K562 (cell line): ENCODE results near the gene NDUFA13.

Experiments used
- ARID4B ChIP-seq: sonication (generic); formaldehyde crosslinking; IDR thresholded peaks from 2 replicates; pipeline ENCODE4 v1.8.0; 2022; ENCODE audit warnings: mild to moderate bottlenecking, missing genetic modification reagents
- CTCF ChIP-seq, 3 experiments: IDR thresholded peaks in 2 of 3; conservative IDR thresholded peaks in 1 of 3; 2 replicates each; pipeline ENCODE4 v1.5.1; 2011 to 2012; ENCODE audit warnings: low read length in 3 of 3, mild to moderate bottlenecking in 3 of 3, control low read depth in 2 of 3, improper control_type of control experiment in 1 of 3, inconsistent platforms in 1 of 3, low read depth in 1 of 3, mixed read lengths in 1 of 3, moderate library complexity in 1 of 3; ENCODE audit not compliant: insufficient read depth in 2 of 3
- FOXO4 ChIP-seq: fragments of 450-650 bp; formaldehyde crosslinking; IDR thresholded peaks from 2 replicates; pipeline ENCODE4 v1.4.0; 2020; ENCODE audit warnings: mild to moderate bottlenecking, moderate library complexity
- GABPA ChIP-seq: fragments of 200-800 bp; sonication (Bioruptor generic); conservative IDR thresholded peaks from 2 replicates; pipeline ENCODE4 v1.6.1; 2016; ENCODE audit warnings: low read depth, missing genetic modification characterization, missing compliant biosample characterization
- MAX ChIP-seq: sonication (generic); formaldehyde crosslinking; IDR thresholded peaks from 2 replicates; pipeline ENCODE4 v1.9.0; 2022; ENCODE audit warnings: mild to moderate bottlenecking, missing genetic modification reagents
- NFYB ChIP-seq: IDR thresholded peaks from 2 replicates; pipeline ENCODE4 v1.6.1; 2011; ENCODE audit warnings: mild to moderate bottlenecking, moderate library complexity; ENCODE audit not compliant: insufficient read length; ENCODE audit errors: extremely low read depth
- PTBP1 ChIP-seq: fragments of 200-400 bp; formaldehyde crosslinking; IDR thresholded peaks from 2 replicates; pipeline ENCODE4 v1.6.1; 2017; ENCODE audit warnings: low read depth, low read length
- REST ChIP-seq, 2 experiments: fragments of 450-650 bp; formaldehyde crosslinking in 1 of 2; IDR thresholded peaks; 2 replicates each; pipeline versions ENCODE4 v1.4.0 to v1.6.1; 2014 to 2020; ENCODE audit warnings: mild to moderate bottlenecking in 2 of 2, borderline replicate concordance in 1 of 2, low read depth in 1 of 2
- SMAD3 ChIP-seq: fragments of 450-650 bp; formaldehyde crosslinking; conservative IDR thresholded peaks from 2 replicates; pipeline ENCODE4 v1.4.0; 2020; ENCODE audit warnings: mild to moderate bottlenecking
- USF2 ChIP-seq: sonication (generic); formaldehyde crosslinking; IDR thresholded peaks from 2 replicates; pipeline ENCODE4 v1.5.0; 2020; ENCODE audit warnings: missing genetic modification reagents
- ZNF324 ChIP-seq: fragments of 250-450 bp; sonication (Bioruptor Pico); IDR thresholded peaks from 2 replicates; pipeline ENCODE4 v1.4.0; 2020; ENCODE audit warnings: mild to moderate bottlenecking

GRCh38 chr19:19485998-19486290 is 30.1 kb upstream of the NDUFA13 start:
- TF ChIP-seq SMAD3 (CRISPR knock-in tag) (no peak), GABPA (tag) (no peak), PTBP1 (no peak), NFYB (no peak), MAX (CRISPR knock-in tag) (no peak), CTCF (IDR thresholded peaks at IDR 0.05 in 2 of 3, conservative IDR thresholded peaks at IDR 0.05 in 1 of 3; ENCODE audit: insufficient read depth in 2 of 3, low read depth in 1 of 3, low read length in 3 of 3) (no peak), USF2 (no peak), ZNF324 (CRISPR knock-in tag) (no peak), FOXO4 (CRISPR knock-in tag) (no peak), ARID4B (CRISPR knock-in tag) (no peak), REST (IDR thresholded peaks at IDR 0.05; ENCODE audit: borderline replicate concordance) (no peak), REST (CRISPR knock-in tag; IDR thresholded peaks at IDR 0.05; ENCODE audit: low read depth) (no peak)
